Right kidney (tissue), 9 donors: ENCODE measurements around the gene OR4K17.
"Not testable (repeated sequence)": the region's sequence is repeated elsewhere in the genome, so short reads cannot be mapped to it uniquely, and the experiment has no call there.

Experiments
- DNase-seq: peaks from one replicate; pipeline ENCODE4 v3.0.0-alpha.2; 2016
- long read RNA-seq, 8 donors: transcript quantifications; one replicate each; lab custom pipeline, GENCODE V29; 2026

Gene OR4K17
- long read RNA-seq, donor 1 = 0 reads
- long read RNA-seq, donor 2 = 0 reads
- long read RNA-seq, donor 3 = 0 reads
- long read RNA-seq, donor 4 = 0 reads
- long read RNA-seq, donor 5 = 0 reads
- long read RNA-seq, donor 6 = 0 reads
- long read RNA-seq, donor 7 = 0 reads
- long read RNA-seq, donor 8 = 0 reads

- no peak for DNase-seq
Measured at GRCh38 chr14:20110438-20110837, at the start of gene OR4K17. Gene OR4K17, plus strand, starts transcription at chr14:20110739. Its CDS starts 6,761 bp downstream, at chr14:20117500.

GRCh38 chr14:20092050-20092449 is 18.5 kb upstream of the OR4K17 start:
- DNase-seq = no peak

GRCh38 chr14:20093442-20093841 is 17.1 kb upstream of the OR4K17 start:
- no peak for DNase-seq

GRCh38 chr14:20098926-20099770 is 11.4 kb upstream of the OR4K17 start:
- not testable (repeated sequence) for DNase-seq

- DNase-seq = no peak
Measured at GRCh38 chr14:20112321-20112720, 1.8 kb downstream of the OR4K17 start.

- DNase-seq = no peak
Measured at GRCh38 chr14:20116748-20117147, 6.2 kb downstream of the OR4K17 start.

GRCh38 chr14:20118795-20119194 is 8.3 kb downstream of the OR4K17 start:
- DNase-seq = no peak

GRCh38 chr14:20138520-20138919 is 28.0 kb downstream of the OR4K17 start, which contains the start of gene OR4N5:
Gene OR4N5, plus strand, starts transcription at chr14:20138820. Its CDS starts 4,916 bp downstream, at chr14:20143736.
- no peak for DNase-seq

- no peak for DNase-seq
Measured at GRCh38 chr14:20143911-20144310, 33.4 kb downstream of the OR4K17 start.

GRCh38 chr14:20144820-20145219 is 34.3 kb downstream of the OR4K17 start:
- no peak for DNase-seq

GRCh38 chr14:20164462-20164861 is 53.9 kb downstream of the OR4K17 start:
- no peak for DNase-seq

- no peak for DNase-seq
Measured at GRCh38 chr14:20167091-20167490, 56.6 kb downstream of the OR4K17 start.

- DNase-seq = not testable (repeated sequence)
Measured at GRCh38 chr14:20169852-20170251, 59.3 kb downstream of the OR4K17 start.
